Renal cortex interstitium (tissue), 11 donors: Measurements from ENCODE around the gene NOX4. TPM values are rescaled to one million over a fixed set of nuclear protein-coding genes. Genes with fewer than 3 reads are reported as not detected.
"Not testable (repeated sequence)": the region's sequence is repeated elsewhere in the genome, so short reads cannot be mapped to it uniquely, and the experiment has no call there.

Experiments used
- DNase-seq, 11 donors: peaks; one replicate each; pipeline ENCODE4 v3.0.0-alpha.2; 2013; ENCODE audit warnings: low read depth in 9 of 11, low spot score in 4 of 11; ENCODE audit errors: extremely low read depth in 1 of 11
- polyA plus RNA-seq, 3 donors: library from polyadenylated mRNA; unstranded; fragments of 120-200 nt; gene quantifications; one replicate each; pipeline ENCODE4 v1.2.1, GENCODE V29; 2013; ENCODE audit not compliant: insufficient read length in 3 of 3

The NOX4 gene
- polyA plus RNA-seq, 3 donors = 39.9 to 54.0 (median 53.8) TPM

DNA sequence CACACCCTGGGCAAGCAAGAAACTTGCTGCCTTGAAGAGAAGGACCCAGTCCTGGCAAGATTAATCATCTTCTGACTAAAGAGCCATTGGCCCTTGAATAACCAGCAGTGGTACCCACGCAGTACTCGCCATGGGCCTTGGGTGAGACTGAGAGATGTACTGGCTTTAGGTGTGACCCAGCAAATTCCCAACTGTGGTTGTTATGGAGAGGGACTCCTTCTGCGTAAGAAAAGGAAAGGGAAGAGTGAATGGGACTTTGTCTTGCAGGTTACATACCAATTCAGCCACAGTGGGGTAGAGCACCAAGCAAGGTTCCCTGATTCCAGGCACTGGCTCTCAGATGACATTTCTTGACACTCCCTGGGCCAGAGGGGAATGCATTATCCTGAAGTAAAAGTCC is 80.1 kb downstream of the NOX4 start:
- DNase-seq = not testable (repeated sequence)

DNA sequence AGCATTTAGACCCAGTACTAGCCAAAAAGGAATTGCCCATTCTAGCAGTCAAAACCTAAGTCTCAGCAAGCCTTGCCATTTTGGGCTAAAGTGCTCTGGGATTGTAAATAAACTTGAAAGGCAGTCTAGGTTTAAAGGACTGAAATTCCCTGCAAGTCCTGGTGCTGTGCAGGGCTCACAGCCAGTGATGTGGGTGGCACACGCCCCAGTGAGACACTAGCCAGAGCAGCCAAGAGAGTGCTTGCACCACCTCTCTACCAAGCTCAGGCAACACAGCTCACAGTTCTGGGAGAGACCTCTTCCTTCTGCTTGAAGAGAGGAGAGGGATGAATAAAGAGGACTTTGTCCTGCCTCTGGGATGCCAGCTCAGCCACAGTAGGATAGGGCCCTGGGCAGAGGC is 80.5 kb downstream of the NOX4 start:
- not testable (repeated sequence) for DNase-seq

DNA sequence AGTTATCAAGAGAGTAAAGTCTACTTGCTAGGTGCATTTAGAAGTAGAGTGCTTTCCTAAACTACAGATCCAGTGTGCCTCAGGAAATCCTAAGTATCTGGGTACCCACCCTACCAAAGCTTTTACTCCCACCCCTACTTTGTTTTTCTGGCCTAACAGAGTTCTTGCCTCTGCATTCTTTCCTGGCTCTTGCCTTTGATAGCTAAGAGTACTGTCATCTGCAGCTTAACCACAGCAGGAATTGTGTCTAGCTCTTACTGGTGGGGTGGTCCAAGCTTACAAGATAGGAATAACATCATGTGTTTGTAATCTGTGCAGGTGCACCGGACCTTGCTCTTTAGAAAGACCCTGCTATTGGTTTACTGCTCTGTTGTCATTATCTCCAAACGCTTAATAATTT is 82.7 kb downstream of the NOX4 start:
- not testable (repeated sequence) for DNase-seq

DNA sequence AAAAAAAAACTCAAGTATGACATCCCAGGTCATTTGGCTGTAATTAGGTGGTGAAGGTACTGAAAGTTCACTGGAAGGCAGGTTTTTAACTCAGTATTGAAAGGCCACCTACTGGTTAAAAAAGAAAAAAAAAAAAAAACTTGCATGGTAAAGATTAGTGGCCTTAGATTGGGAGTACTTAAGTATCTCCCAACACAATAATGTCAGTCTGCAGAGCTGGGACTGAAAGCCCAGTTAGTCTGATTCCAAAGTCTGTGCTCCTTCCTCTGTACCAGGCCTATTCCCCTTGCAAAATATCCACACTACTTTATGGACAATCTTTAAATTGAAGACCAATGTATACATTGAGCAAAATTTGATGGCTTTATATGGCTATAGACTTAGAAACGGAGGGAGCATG is 85.5 kb downstream of the NOX4 start:
- no peak for DNase-seq

DNA sequence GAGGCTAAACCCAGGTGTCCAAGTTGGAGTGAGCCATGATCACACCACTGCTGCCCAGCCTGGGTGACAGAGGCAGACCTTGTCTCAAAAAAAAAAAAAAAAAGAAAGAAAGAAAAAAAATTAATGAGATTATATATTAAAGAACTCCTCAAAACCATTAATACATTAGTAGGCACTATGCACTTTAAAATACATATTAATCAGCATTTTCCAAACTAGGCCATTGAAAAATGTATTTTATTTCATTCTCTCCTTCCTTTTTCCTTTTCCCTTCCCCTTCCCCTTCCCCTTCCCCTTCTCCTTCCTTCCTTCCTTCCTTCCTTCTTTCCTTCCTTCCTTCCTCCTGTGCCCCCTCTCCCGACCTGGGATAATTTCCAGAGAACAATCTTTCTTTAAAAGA is 99.5 kb downstream of the NOX4 start:
- DNase-seq = not testable (repeated sequence)

DNA sequence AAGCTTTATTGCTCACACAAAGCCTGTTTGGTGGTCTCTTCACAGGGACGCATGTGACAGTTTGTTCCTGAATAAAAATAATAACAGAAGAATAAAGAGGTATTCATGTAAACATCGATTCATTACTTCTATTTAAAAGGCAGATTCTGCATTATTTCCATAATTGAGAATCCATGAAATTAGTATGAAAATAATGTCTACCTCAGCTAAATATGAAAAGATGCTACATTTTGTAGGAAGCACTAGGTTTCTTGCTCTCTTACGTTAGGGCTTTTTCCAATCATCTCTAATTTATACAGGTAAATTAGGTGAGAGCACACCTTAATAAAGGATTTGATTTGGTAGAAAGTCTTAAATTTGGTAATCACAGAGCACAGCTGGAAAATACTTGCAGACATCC is 103.7 kb downstream of the NOX4 start:
- not testable (repeated sequence) for DNase-seq

DNA sequence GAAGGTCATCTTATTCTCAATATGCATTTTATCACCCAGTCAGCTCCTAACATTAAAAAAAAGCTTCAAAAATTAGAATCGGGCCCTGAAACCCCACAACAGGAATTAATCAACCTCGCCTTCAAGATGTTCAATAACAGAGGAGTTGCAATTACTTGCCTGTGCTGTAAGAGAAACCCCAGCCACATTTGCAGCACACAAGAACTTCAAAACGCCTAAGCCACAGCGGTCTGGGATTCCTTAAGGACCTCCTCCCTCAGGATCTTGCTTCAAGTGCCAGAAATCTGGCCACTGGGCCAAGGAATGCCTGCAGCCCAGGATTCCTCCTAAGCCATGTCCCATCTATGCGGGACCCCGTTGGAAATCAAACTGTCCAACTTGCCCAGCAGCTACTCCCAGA is 108.2 kb downstream of the NOX4 start:
- not testable (repeated sequence) for DNase-seq

DNA sequence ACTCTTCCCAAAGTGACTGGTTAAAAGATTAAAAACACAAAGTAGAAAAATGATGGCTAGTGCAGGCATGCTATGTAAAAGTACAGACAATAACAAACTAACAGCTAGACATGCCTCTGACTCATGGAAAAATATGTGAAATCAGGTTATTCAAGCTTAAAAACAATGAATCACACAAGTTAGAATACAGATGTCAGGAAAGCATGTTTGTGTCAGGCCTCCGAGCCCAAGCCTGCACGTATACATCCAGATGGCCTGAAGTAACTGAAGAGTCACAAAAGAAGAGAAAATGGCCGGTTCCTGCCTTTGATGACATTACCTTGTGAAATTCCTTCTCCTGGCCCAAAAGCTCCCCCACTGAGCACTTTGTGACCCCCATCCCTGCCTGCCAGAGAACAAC is 110.1 kb downstream of the NOX4 start:
- peak in 1 of 11 donors; percentile 15 for DNase-seq

DNA sequence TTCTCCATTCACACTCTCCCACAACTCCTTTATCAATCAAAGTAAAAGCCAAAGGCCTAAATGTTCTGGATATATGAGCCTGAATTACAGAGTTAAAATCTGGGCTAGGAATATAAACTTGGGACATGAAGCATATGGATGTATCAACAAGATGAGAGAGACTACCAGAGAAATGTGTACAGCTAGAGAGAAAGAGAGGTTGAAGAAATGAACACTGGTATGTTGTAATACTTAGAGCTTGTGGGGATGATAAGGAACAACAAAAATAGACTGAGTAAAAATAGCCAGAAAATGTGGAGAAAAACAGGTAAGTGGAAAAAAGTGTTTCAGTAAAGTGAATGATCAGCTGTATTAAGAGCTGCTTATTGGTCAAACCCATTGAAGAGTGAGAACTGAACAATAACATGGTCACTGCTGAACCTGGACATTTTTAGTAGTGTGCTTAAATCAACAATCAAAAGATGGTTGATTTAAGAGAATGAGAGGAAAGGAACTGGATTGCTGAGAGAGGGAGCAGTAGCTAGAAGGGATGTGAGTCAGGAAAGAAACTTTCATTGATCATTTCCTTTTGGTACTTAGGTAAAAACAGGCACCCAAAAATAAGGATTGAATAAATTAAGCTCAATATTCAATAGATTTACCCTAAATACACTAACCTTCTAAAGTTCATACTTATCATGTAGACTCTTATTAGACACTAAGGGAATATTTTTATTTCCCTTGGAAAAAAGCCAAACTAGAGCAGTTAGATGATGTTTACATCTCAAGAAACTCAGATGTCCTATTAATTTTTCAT is 111.0 kb downstream of the NOX4 start:
- not testable (repeated sequence) for DNase-seq

DNA sequence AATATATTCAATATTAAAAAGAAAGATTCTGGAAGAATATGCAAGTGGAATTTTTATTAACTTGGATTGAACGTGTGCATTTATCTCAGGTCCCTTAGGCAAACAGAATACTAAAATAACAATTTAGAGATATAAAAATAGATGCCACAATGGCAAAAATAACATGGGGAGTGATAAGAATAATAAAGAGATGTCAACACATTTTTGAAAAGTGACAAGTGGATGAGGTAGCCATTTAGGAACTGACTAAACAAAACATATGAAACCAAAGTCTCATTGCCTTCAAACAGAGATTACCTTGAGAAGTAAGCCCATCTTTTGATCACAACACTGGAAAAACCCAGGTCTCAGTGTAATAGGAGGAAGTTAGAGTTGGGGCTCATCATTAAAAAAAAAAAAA is 112.2 kb downstream of the NOX4 start:
- DNase-seq = not testable (repeated sequence)

DNA sequence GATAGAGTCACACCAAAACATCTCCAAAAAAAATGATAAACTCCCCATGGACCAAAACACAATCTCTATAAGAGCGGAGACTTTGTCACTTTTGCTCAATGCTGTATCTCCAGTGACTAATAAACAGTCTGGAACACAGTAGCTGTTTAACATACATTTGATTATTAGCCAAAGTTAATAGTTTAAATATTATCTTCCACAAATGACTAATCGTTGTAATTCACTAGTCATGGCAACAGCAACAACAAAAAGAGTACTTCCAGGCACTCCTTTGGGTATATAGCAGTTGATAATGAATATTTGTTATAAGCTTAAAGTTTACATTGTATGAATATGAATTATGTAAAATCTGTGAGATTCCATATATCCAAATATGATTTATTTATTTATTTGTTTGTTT is 121.8 kb downstream of the NOX4 start:
- DNase-seq = not testable (repeated sequence)

DNA sequence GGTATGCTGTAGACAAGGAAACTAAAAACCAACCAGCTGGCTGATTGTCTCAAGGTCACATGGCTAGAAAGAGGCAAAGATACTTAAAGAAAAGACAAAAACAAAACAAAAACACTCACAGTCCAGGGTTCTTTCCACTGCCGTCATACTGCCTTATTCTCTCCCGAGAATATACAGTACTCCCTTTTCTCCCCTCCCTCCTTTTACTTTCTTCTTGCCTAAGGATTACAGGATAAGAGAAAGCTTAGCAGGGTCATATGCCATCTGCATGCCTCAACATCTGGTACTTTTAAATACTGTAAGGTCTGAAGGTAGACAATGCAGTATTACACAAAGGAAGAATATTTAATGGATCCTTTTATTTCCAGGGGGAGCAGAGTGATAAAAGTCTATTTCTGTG is 126.3 kb downstream of the NOX4 start:
- not testable (repeated sequence) for DNase-seq

DNA sequence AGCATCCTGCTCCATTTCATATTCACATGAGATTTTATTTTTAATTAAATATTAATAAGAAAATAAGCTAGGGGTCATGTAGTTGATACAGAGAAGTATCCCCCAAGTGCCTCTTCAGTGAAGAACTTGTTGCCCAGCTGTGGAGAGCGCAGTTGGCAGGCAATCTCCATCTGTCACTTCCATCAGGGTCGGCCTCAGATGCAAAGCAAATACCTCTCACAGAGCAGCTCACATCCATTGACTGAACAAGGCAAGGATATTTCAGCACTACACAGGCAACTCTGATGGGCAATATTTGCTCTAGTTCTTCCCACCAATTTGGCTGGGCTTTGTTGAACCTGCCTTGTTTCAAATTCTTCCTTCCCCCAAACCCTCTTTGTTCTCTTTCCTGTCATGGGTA is 129.4 kb downstream of the NOX4 start:
- DNase-seq = no peak

DNA sequence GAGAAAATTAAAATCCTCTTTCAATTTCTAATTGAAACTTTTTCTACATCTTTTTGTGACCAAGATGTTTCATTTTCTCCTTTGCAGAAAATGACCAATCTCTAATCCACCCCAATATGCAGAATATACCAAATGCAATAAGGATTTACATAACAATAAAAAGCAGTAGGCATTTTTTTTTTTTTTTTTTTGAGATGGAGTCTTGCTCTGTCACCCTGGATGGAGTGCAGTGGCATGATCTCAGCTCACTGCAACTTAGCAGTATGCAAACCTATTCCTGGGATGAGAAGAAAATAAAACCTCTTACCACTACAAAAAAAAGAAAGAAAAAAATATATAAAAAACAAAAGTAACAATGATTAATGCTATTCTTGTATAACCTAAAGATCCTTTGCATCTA is 132.0 kb downstream of the NOX4 start:
- not testable (repeated sequence) for DNase-seq

DNA sequence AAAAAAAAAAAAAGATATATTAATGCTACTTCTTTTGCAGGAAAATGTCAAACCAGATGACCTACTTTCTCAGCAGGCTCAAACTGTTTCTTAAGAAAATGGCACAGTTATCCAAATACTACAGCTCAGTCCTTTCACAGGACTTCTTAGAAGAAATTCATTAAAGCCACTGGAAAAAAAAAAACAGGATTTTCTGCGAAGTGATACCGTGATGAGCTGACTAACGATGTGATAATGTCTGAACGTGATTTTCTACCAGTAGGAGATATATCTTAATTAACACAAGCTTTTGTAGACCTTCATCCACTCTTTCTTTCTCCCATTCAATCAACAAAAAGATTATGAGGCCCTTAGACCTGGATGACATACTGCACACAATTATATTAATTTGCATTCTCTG is 132.4 kb downstream of the NOX4 start:
- DNase-seq = no peak

DNA sequence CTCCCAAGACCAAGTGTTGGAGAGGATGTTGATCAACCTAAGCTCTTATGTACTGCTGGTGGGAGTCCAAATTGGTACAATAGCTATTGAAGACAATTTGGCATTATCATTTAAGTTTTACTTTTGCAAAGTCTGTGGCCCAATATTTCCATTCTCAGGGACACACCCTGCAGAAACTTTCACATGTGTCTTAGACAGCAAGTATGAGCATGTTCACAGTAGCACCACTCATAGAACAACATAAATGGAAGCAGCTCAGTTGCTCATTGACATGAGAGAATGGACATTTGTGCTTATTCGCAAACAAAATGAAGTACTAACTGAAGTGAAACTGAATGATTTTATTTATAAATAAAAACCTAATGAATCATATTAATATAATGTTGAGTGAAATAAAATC is 135.5 kb downstream of the NOX4 start:
- no peak for DNase-seq

DNA sequence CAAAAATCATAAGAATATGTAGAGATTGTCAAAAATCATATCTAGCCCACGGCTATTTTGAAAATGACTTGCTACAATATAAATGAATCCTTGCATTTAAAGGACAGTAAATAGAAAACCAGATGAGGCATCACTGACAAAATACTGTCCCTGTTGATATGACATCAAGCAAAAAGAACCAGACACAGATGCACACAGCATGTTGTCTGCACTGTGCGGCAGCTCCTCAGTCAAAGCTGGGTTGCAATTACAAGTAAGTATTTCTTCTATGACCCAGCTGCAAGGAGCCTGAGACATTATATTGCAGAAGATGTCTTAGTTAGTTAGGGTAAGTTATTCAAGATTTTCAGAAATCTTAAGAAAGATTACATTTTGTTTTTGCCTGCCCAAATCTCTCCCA is 136.7 kb downstream of the NOX4 start:
- not testable (repeated sequence) for DNase-seq

DNA sequence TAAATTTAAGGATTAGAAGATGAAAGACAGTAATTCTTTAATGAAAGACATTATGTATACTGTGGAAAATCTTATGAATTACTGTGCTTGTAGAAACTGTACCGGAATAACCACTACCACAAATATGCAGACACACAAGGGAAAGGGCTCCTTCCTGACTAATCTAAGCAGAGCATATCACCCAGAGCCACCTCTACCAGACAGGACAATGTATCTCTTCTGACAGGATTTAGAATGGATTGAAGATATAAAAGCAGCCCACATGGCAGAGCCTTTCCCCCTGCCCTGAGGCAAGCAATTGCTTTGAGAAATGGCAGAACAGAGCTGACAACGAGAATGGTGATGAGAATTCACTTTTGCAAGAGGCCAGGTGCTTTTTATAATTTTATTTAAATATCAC is 144.1 kb downstream of the NOX4 start:
- DNase-seq = no peak

DNA sequence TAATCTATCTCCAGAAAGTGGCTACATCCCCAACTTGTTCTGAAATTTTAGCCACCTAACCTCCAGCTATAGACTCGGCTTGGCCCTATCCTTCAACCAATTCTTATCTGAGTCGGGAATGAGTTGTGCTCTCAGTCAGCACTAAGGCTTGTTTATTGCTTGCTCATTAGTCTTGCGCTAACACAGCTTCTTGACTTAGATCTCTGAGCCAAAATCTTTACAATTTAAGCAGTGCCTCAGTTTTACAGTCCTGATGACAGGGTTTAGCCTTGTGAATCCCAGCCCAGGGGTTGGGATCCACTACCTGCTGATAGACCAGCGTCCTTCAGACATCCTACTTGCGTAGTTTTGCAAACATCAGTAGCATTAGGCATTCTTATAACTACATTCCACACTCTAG is 144.6 kb downstream of the NOX4 start:
- no peak for DNase-seq

DNA sequence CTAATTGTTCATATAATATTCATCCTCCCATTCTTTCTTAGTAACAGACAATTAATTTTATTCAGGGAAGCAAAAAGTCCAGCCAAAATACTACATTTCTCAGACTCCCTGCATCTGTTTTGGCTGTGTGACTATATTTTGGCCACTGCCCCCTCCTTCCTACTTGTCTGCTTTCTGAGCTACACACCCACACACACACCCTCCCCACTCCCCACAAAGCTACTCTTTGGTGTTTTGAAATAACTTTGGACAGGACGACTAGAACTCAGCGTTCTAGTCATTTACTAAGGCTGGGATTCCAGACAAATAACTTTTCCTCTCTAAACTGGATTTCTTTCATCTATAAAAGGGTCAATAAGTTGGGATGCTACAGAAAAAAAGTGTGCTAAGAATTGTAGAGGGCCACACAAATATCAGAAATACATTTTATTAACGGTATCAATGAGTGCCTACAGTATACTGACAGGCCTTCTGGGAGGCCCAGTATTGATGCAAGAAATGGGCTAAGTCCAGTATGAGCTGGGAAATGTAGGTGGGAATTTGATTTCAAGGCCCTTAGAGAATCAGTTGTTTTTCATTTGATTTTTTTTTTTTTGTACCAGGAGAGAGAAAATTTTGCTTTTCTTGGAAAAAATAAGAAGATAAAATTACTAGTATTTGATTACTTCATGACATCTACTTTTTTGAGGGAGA is 148.1 kb downstream of the NOX4 start:
- DNase-seq = not testable (repeated sequence)

DNA sequence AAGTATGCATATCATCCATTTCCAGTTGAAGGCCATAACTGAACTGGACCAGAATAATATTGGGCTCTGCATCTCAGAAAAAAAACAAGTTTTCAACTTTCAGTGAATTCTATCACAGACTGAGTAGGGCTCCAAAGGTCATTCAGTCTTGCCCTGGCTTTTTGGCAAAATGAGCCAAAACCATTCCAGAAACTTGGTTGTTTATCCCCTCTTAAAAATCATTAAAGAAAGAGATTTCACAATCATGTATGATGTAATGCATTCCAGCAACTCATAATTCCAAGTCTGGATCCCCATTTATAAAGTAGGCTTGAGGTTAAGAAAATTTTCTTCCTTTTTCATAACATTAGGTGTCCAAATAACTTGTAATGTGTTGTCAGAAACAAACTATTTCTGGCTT is 150.7 kb downstream of the NOX4 start:
- DNase-seq = not testable (repeated sequence)
